ENCODE data around the gene NPAS3.

- TF ChIP-seq CTCF (IDR thresholded peaks at IDR 0.05) (no peak), POLR2A (IDR thresholded peaks at IDR 0.05) (no peak)
These were observed 431.3 kb downstream of the NPAS3 start for GRCh38 chr14:33369972-33370371.
